ENCODE data around the gene RTEL1.

GRCh38 chr20:63667858-63668257 is 9.7 kb downstream of the RTEL1 start:
- TF ChIP-seq CTCF (IDR thresholded peaks at IDR 0.05) (no peak), EZH2 (IDR thresholded peaks at IDR 0.05; ENCODE audit: borderline replicate concordance, insufficient read depth, low read depth, low read length, poor library complexity, severe bottlenecking) (no peak)
